Stomach smooth muscle (tissue), 2 donors: ENCODE data around the gene IL6.
"Not testable (repeated sequence)": the region's sequence is repeated elsewhere in the genome, so short reads cannot be mapped to it uniquely, and the experiment has no call there.

ENCODE experiments used
- H3K27ac ChIP-seq: one replicate; pipeline ENCODE4 v1.7.0; 2013; ENCODE audit warnings: mild to moderate bottlenecking, low read length, inconsistent platforms
- H3K27me3 ChIP-seq, 2 donors: one replicate each; pipeline ENCODE4 v1.7.0; 2013; ENCODE audit warnings: low read length in 2 of 2; ENCODE audit not compliant: insufficient read depth in 2 of 2, control insufficient read depth in 1 of 2
- H3K36me3 ChIP-seq, 2 donors: one replicate each; pipeline ENCODE4 v1.7.0; 2013; ENCODE audit warnings: low read length in 2 of 2; ENCODE audit not compliant: control insufficient read depth in 2 of 2, insufficient read depth in 2 of 2
- H3K4me1 ChIP-seq: one replicate; pipeline ENCODE4 v1.7.0; 2013; ENCODE audit warnings: low read length; ENCODE audit not compliant: control insufficient read depth, insufficient read depth
- H3K4me3 ChIP-seq, 2 donors: one replicate each; pipeline ENCODE4 v1.7.0; 2013; ENCODE audit warnings: low read length in 2 of 2
- H3K9ac ChIP-seq, 2 donors: one replicate each; pipeline ENCODE4 v1.7.0; 2013; ENCODE audit warnings: low read length in 2 of 2, mild to moderate bottlenecking in 1 of 2
- H3K9me3 ChIP-seq, 2 donors: one replicate each; pipeline ENCODE4 v1.7.0; 2013; ENCODE audit warnings: low read length in 2 of 2; ENCODE audit not compliant: control insufficient read depth in 2 of 2
- donor health status: healthy.
- donor health status: Pancreatic carcinoma.

The IL6 gene

GRCh38 chr7:22758576-22758975 lies 31.6 kb downstream of the IL6 start:
- no peaks in the 10 kb centered on the region for H3K36me3 ChIP-seq
- H3K9me3 ChIP-seq: peaks cover 0 to 7% of the 10 kb centered on the region in 2 donors
- H3K27me3 ChIP-seq: no peaks in the 10 kb centered on the region
- H3K27ac ChIP-seq: no peak overlapping the region
- no peak overlapping the region for H3K9ac ChIP-seq
- H3K4me3 ChIP-seq: no peak overlapping the region
- no peaks in the 10 kb centered on the region for H3K4me1 ChIP-seq

- H3K36me3 ChIP-seq: no peaks in the 10 kb centered on the region
- no peak overlapping the region for H3K9ac ChIP-seq
- H3K4me1 ChIP-seq: no peaks in the 10 kb centered on the region
- peaks cover 0 to 7% of the 10 kb centered on the region in 2 donors for H3K9me3 ChIP-seq
- no peak overlapping the region for H3K27ac ChIP-seq
- no peaks in the 10 kb centered on the region for H3K27me3 ChIP-seq
- no peak overlapping the region for H3K4me3 ChIP-seq
These were observed 32.7 kb downstream of the IL6 start for GRCh38 chr7:22759721-22760120.

GRCh38 chr7:22762866-22763265 lies 35.9 kb downstream of the IL6 start:
- H3K9me3 ChIP-seq: peaks cover 0 to 7% of the 10 kb centered on the region in 2 donors
- H3K36me3 ChIP-seq: no peaks in the 10 kb centered on the region
- no peaks in the 10 kb centered on the region for H3K27me3 ChIP-seq
- no peaks in the 10 kb centered on the region for H3K4me1 ChIP-seq
- no peak overlapping the region for H3K27ac ChIP-seq
- H3K9ac ChIP-seq: no peak overlapping the region
- no peak overlapping the region for H3K4me3 ChIP-seq

GRCh38 chr7:22765609-22766008 lies 38.6 kb downstream of the IL6 start:
- Histone ChIP-seq H3K9ac (no peak overlapping the region), H3K4me1 (no peaks in the 10 kb centered on the region), H3K9me3 (peaks cover 0 to 4% of the 10 kb centered on the region in 2 donors), H3K27me3 (no peaks in the 10 kb centered on the region), H3K27ac (no peak overlapping the region), H3K36me3 (no peaks in the 10 kb centered on the region), H3K4me3 (no peak overlapping the region)

GRCh38 chr7:22771194-22771871 lies 44.3 kb downstream of the IL6 start:
- no peak overlapping the region for H3K9ac ChIP-seq
- H3K4me3 ChIP-seq: no peak overlapping the region
- no peaks in the 10 kb centered on the region for H3K4me1 ChIP-seq
- H3K9me3 ChIP-seq: no peaks in the 10 kb centered on the region
- H3K36me3 ChIP-seq: no peaks in the 10 kb centered on the region
- H3K27me3 ChIP-seq: no peaks in the 10 kb centered on the region
- no peak overlapping the region for H3K27ac ChIP-seq

GRCh38 chr7:22771872-22772228 lies 44.9 kb downstream of the IL6 start:
- no peak overlapping the region for H3K27ac ChIP-seq
- no peaks in the 10 kb centered on the region for H3K27me3 ChIP-seq
- H3K36me3 ChIP-seq: no peaks in the 10 kb centered on the region
- H3K4me3 ChIP-seq: no peak overlapping the region
- no peak overlapping the region for H3K9ac ChIP-seq
- no peaks in the 10 kb centered on the region for H3K9me3 ChIP-seq
- no peaks in the 10 kb centered on the region for H3K4me1 ChIP-seq

- Histone ChIP-seq H3K9me3 (no peaks in the 10 kb centered on the region), H3K36me3 (no peaks in the 10 kb centered on the region), H3K4me3 (no peak overlapping the region), H3K27ac (no peak overlapping the region), H3K27me3 (no peaks in the 10 kb centered on the region), H3K9ac (no peak overlapping the region), H3K4me1 (no peaks in the 10 kb centered on the region)
These were observed 45.9 kb downstream of the IL6 start for GRCh38 chr7:22772885-22773284.

- no peak overlapping the region for H3K27ac ChIP-seq
- no peaks in the 10 kb centered on the region for H3K36me3 ChIP-seq
- H3K4me1 ChIP-seq: no peaks in the 10 kb centered on the region
- H3K4me3 ChIP-seq: no peak overlapping the region
- H3K9ac ChIP-seq: no peak overlapping the region
- no peaks in the 10 kb centered on the region for H3K9me3 ChIP-seq
- no peaks in the 10 kb centered on the region for H3K27me3 ChIP-seq
These were observed 50.0 kb downstream of the IL6 start for GRCh38 chr7:22776964-22777363.

GRCh38 chr7:22779730-22780323 lies 52.8 kb downstream of the IL6 start:
- H3K27ac ChIP-seq, H3K4me3 ChIP-seq, H3K36me3 ChIP-seq, H3K4me1 ChIP-seq, H3K27me3 ChIP-seq, H3K9ac ChIP-seq, H3K9me3 ChIP-seq: not testable (repeated sequence)

GRCh38 chr7:22781230-22781711 lies 54.3 kb downstream of the IL6 start:
- H3K4me3 ChIP-seq: no peak overlapping the region
- H3K27ac ChIP-seq: no peak overlapping the region
- no peaks in the 10 kb centered on the region for H3K4me1 ChIP-seq

More at GRCh38 chr7:22781230-22781711, 54.3 kb downstream of the IL6 start:
- no peaks in the 10 kb centered on the region for H3K9me3 ChIP-seq
- H3K36me3 ChIP-seq: no peaks in the 10 kb centered on the region
- H3K9ac ChIP-seq: no peak overlapping the region
- no peaks in the 10 kb centered on the region for H3K27me3 ChIP-seq
